Thoracic aorta (tissue), 2 donors: Measurements from ENCODE around the gene TOP3A. TPM values are rescaled to one million over a fixed set of nuclear protein-coding genes. Genes with fewer than 3 reads are reported as not detected.

Experiments used
- ATAC-seq: fragments of 150-250 bp; one replicate; pipeline ENCODE4 v1.8.0; 2017; ENCODE audit warnings: low read depth; ENCODE audit not compliant: insufficient number of reproducible peaks, low FRiP score
- DNase-seq: peaks from one replicate; pipeline ENCODE4 v3.0.0-alpha.2; 2020; ENCODE audit warnings: low spot score
- H3K27ac ChIP-seq, 2 donors: fragments of 200-600 bp; sonication (generic); 1 replicate in 1 of 2; 2 replicates in 1 of 2; pipeline ENCODE4 v1.5.1; 2016; ENCODE audit warnings: mild to moderate bottlenecking in 2 of 2, moderate library complexity in 2 of 2
- H3K27me3 ChIP-seq: fragments of 200-600 bp; sonication (generic); replicated peaks from 2 replicates; pipeline ENCODE4 v1.6.0; 2016; ENCODE audit warnings: mild to moderate bottlenecking; ENCODE audit not compliant: insufficient read depth
- H3K36me3 ChIP-seq: fragments of 200-600 bp; sonication (generic); one replicate; pipeline ENCODE4 v1.5.1; 2016
- H3K4me1 ChIP-seq, 2 donors: fragments of 200-600 bp; sonication (generic); 1 replicate in 1 of 2; 2 replicates in 1 of 2; pipeline versions ENCODE4 v1.5.1 to v1.6.0; 2016; ENCODE audit warnings: low read depth in 2 of 2, mild to moderate bottlenecking in 1 of 2; ENCODE audit not compliant: control insufficient read depth in 1 of 2
- H3K4me3 ChIP-seq: fragments of 200-600 bp; sonication (generic); 2 replicates; pipeline ENCODE4 v1.5.1; 2016; ENCODE audit warnings: mild to moderate bottlenecking
- H3K9me3 ChIP-seq: fragments of 200-600 bp; sonication (generic); 2 replicates; pipeline ENCODE4 v1.5.1; 2016
- total RNA-seq, 2 donors: library from RNA; depleted of rRNA; stranded (reverse); fragments of >200 nt; gene quantifications; one replicate each; pipeline versions ENCODE4 v1.1.0 to v1.2.3, GENCODE V29; 2016
- TF ChIP-seq, protein P1 (sequence below): fragments of 200-600 bp; sonication (generic); IDR thresholded peaks from one replicate; pipeline ENCODE4 v1.5.1; 2019; ENCODE audit warnings: antibody characterized with exemption

Gene TOP3A
- total RNA-seq, 2 donors from 2014 or later: 33.4 to 54.6 TPM

DNA sequence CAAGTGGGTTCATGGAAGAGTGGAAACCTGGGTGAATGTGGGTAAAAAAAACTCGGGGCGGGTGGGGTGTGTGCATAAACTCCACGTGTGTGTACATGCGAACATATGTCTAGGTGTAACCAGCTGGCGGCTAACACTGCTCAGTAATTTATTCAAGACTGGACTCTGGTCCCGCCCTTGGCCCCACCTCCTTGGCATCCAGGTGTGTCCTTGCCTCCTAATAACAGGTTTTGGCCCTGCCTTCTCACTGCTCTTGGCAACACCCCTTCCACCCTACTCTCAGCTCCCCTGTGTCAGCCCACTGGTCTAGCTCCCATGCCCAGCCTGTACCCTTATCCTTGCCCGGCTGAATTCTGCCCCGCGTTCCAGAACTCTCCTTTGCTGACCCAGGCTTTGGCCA, 64.5 kb downstream of the TOP3A start:
- ATAC-seq: no peak
- Histone ChIP-seq H3K36me3 (peaks cover 87% of the 10 kb centered on the region), H3K27me3 (no peaks in the 10 kb centered on the region), H3K4me3 (no peak overlapping the region), H3K4me1 (no peaks in the 10 kb centered on the region), H3K27ac (no peak overlapping the region), H3K9me3 (no peaks in the 10 kb centered on the region)
- TF ChIP-seq, protein P1, sequence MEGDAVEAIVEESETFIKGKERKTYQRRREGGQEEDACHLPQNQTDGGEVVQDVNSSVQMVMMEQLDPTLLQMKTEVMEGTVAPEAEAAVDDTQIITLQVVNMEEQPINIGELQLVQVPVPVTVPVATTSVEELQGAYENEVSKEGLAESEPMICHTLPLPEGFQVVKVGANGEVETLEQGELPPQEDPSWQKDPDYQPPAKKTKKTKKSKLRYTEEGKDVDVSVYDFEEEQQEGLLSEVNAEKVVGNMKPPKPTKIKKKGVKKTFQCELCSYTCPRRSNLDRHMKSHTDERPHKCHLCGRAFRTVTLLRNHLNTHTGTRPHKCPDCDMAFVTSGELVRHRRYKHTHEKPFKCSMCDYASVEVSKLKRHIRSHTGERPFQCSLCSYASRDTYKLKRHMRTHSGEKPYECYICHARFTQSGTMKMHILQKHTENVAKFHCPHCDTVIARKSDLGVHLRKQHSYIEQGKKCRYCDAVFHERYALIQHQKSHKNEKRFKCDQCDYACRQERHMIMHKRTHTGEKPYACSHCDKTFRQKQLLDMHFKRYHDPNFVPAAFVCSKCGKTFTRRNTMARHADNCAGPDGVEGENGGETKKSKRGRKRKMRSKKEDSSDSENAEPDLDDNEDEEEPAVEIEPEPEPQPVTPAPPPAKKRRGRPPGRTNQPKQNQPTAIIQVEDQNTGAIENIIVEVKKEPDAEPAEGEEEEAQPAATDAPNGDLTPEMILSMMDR: no peak
- DNase-seq: no peak

DNA sequence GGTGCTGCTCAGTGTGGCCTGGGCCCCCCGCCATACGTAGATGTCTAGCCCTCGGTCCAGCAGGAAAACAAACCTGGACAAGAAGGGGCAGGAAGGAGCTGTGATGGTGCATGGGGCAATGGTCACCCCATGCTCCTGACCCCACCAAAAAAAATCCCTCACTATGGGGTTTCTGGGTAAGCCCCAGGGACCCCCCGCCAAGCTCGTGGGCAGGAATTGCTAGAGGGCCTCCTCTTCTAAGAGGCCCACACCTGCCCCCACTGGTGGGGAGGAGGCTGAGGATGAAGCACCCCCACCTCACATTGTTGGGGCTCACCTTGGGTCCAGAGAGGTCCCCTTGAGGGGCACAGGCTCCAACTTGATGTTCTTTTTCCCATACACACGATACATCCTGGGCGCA, 66.0 kb downstream of the TOP3A start:
- Histone ChIP-seq H3K4me1 (no peaks in the 10 kb centered on the region), H3K9me3 (no peaks in the 10 kb centered on the region), H3K36me3 (peaks cover 81% of the 10 kb centered on the region), H3K27ac (no peak overlapping the region), H3K27me3 (no peaks in the 10 kb centered on the region), H3K4me3 (no peak overlapping the region)
- ATAC-seq: no peak
- TF ChIP-seq, protein P1: no peak
- no peak for DNase-seq

- no peaks in the 10 kb centered on the region for H3K4me1 ChIP-seq
- DNase-seq (no peak), ATAC-seq (no peak)
- no peaks in the 10 kb centered on the region for H3K27me3 ChIP-seq
- H3K9me3 ChIP-seq: no peaks in the 10 kb centered on the region
- H3K27ac ChIP-seq: no peak overlapping the region
- TF ChIP-seq, protein P1: peak; percentile 59
- peaks cover 77% of the 10 kb centered on the region for H3K36me3 ChIP-seq
- H3K4me3 ChIP-seq: no peak overlapping the region
Observed at GRCh38 chr17:18248300-18248731, 66.5 kb downstream of the TOP3A start.

- TF ChIP-seq, protein P1: no peak
- ATAC-seq (no peak), DNase-seq (no peak)
- Histone ChIP-seq H3K36me3 (peaks cover 73% of the 10 kb centered on the region), H3K4me3 (no peak overlapping the region), H3K4me1 (no peaks in the 10 kb centered on the region), H3K9me3 (no peaks in the 10 kb centered on the region), H3K27ac (no peak overlapping the region), H3K27me3 (no peaks in the 10 kb centered on the region)
Observed at GRCh38 chr17:18247613-18248001, 67.2 kb downstream of the TOP3A start.

- Histone ChIP-seq H3K4me1 (no peaks in the 10 kb centered on the region), H3K27me3 (no peaks in the 10 kb centered on the region), H3K9me3 (no peaks in the 10 kb centered on the region), H3K27ac (no peak overlapping the region), H3K36me3 (peaks cover 68% of the 10 kb centered on the region), H3K4me3 (no peak overlapping the region)
- TF ChIP-seq, protein P1: no peak
- ATAC-seq (no peak), DNase-seq (no peak)
Observed at GRCh38 chr17:18246880-18247612, 67.7 kb downstream of the TOP3A start.
